Left colon (tissue), 2 donors: ENCODE data around the gene GOLGA6L10. TPM values are rescaled to one million over a fixed set of nuclear protein-coding genes. Genes with fewer than 3 reads are reported as not detected.
"Not testable (repeated sequence)": the region's sequence is repeated elsewhere in the genome, so short reads cannot be mapped to it uniquely, and the experiment has no call there.

Source experiments
- ATAC-seq: fragments of 200-7000 bp; cut with Tn5 transposase; one replicate; pipeline ENCODE4 v1.9.1; 2020; ENCODE audit warnings: mild to moderate bottlenecking, moderate library complexity
- DNase-seq, 2 donors: peaks; one replicate each; pipeline ENCODE4 v3.0.0-alpha.2; 2020
- intact Hi-C, 2 donors: fragments of 100-400 bp; cut with DNase I in 1 of 2; cut with micrococcal nuclease in 1 of 2; formaldehyde crosslinking; loops; one replicate each; pipeline versions ENCODE4 v1.11.2 to v1.14.0; 2022; cut with DNase I, micrococcal nuclease
- long read RNA-seq: library from polyadenylated mRNA; unstranded; transcript quantifications from one replicate; pipeline ENCODE4 v2.0.0, GENCODE V29; 2021
- total RNA-seq, 2 donors: library from RNA; stranded (reverse); fragmentation: NEBNext Ultra II Directional; extraction: Animal tissue kit (Norgen Biotek cat#: 25700); gene quantifications; one replicate each; pipeline ENCODE4 v1.2.1, GENCODE V29; 2021
- donor health status: DM: no; HTN: no; CAD: no.
- donor health status: DM: yes; HTN: yes; CAD: no.

GOLGA6L10 gene
- total RNA-seq: 1 to 10 TPM in 1 of 2 donors, under 1 TPM in 1; 0.17 to 2.0 TPM
- long read RNA-seq: 0 reads

- DNase-seq, ATAC-seq, intact Hi-C loops: not testable (repeated sequence)
Measured at GRCh38 chr15:82349375-82349774, at the start of gene GOLGA6L10. GOLGA6L10 (minus strand) TSS chr15:82349475; CDS start chr15:82349375, 100 bp downstream.

GRCh38 chr15:82398785-82399184 lies 49.5 kb upstream of the GOLGA6L10 start:
- intact Hi-C loops: no loop called here
- DNase-seq (no peak), ATAC-seq (no peak)

GRCh38 chr15:82397817-82398216 lies 48.5 kb upstream of the GOLGA6L10 start:
- DNase-seq: no peak
- no peak for ATAC-seq
- intact Hi-C loops: no loop called here

GRCh38 chr15:82395788-82396187 lies 46.5 kb upstream of the GOLGA6L10 start:
- ATAC-seq, intact Hi-C loops, DNase-seq: not testable (repeated sequence)

- ATAC-seq (no peak), DNase-seq (no peak)
- intact Hi-C loops: no loop called here
Measured at GRCh38 chr15:82393671-82394070, 44.4 kb upstream of the GOLGA6L10 start.

GRCh38 chr15:82392077-82392476 lies 42.8 kb upstream of the GOLGA6L10 start:
- intact Hi-C loops, ATAC-seq, DNase-seq: not testable (repeated sequence)

GRCh38 chr15:82390152-82390551 lies 40.9 kb upstream of the GOLGA6L10 start:
- ATAC-seq, intact Hi-C loops, DNase-seq: not testable (repeated sequence)

GRCh38 chr15:82387209-82387608 lies 37.9 kb upstream of the GOLGA6L10 start:
- intact Hi-C loops, DNase-seq, ATAC-seq: not testable (repeated sequence)

- DNase-seq, ATAC-seq, intact Hi-C loops: not testable (repeated sequence)
Measured at GRCh38 chr15:82381330-82381955, 32.2 kb upstream of the GOLGA6L10 start.

GRCh38 chr15:82379552-82379951 lies 30.3 kb upstream of the GOLGA6L10 start:
- DNase-seq, intact Hi-C loops, ATAC-seq: not testable (repeated sequence)

GRCh38 chr15:82373661-82374060 lies 24.4 kb upstream of the GOLGA6L10 start:
- ATAC-seq, DNase-seq, intact Hi-C loops: not testable (repeated sequence)

- intact Hi-C loops: no loop called here
- ATAC-seq: peak; percentile 42
Measured at GRCh38 chr15:82371656-82372055, 22.4 kb upstream of the GOLGA6L10 start.

GRCh38 chr15:82367790-82368189 lies 18.5 kb upstream of the GOLGA6L10 start:
- intact Hi-C loops, DNase-seq, ATAC-seq: not testable (repeated sequence)

More at GRCh38 chr15:82371656-82372055, 22.4 kb upstream of the GOLGA6L10 start:
- no peak for DNase-seq

- intact Hi-C loops: not testable (repeated sequence)
- DNase-seq (peak in 1 of 2 donors; percentile 27), ATAC-seq (peak; percentile 94)
Measured at GRCh38 chr15:82365692-82366323, 16.5 kb upstream of the GOLGA6L10 start.

GRCh38 chr15:82364548-82364947 lies 15.3 kb upstream of the GOLGA6L10 start:
- intact Hi-C loops, DNase-seq, ATAC-seq: not testable (repeated sequence)

- intact Hi-C loops, DNase-seq: not testable (repeated sequence)
- peak; percentile 57 for ATAC-seq
Measured at GRCh38 chr15:82362790-82363189, 13.5 kb upstream of the GOLGA6L10 start.

- DNase-seq, intact Hi-C loops, ATAC-seq: not testable (repeated sequence)
Measured at GRCh38 chr15:82360618-82361017, 11.3 kb upstream of the GOLGA6L10 start.

GRCh38 chr15:82355055-82355454 lies 5.8 kb upstream of the GOLGA6L10 start:
- ATAC-seq, intact Hi-C loops, DNase-seq: not testable (repeated sequence)

GRCh38 chr15:82354546-82354945 lies 5.3 kb upstream of the GOLGA6L10 start:
- intact Hi-C loops, ATAC-seq, DNase-seq: not testable (repeated sequence)

- DNase-seq, ATAC-seq, intact Hi-C loops: not testable (repeated sequence)
Measured at GRCh38 chr15:82347645-82348044, 1.6 kb downstream of the GOLGA6L10 start.
